GM18517 (cell line): ENCODE data around the gene ABCF3.

Experiments used
- ATAC-seq: cut with Tn5 transposase; IDR thresholded peaks from one replicate; pipeline ENCODE4 v1.9.1; 2021; ENCODE audit warnings: mild to moderate bottlenecking, moderate library complexity; ENCODE audit not compliant: unreplicated experiment

ABCF3 gene

DNA sequence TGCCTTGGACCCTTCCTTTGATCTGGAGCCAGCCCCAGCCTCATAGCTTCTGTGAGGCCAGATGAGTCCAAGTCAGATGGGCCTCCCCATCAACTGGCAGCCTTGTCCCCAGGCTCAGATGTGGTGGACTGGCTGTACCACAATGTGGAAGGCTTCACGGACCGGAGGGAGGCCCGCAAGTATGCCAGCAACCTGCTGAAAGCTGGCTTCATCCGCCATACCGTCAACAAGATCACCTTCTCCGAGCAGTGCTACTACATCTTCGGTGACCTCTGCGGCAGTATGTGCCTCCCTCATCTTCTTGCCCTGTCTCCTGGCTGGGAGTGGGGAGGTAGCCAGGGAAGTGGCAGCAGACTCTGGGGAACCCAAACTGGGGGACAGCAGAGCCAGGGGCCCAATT is 18.2 kb upstream of the ABCF3 start:
- no peak for ATAC-seq

- no peak for ATAC-seq
These were observed 17.5 kb upstream of the ABCF3 start for GRCh38 chr3:184168363-184169120.

DNA sequence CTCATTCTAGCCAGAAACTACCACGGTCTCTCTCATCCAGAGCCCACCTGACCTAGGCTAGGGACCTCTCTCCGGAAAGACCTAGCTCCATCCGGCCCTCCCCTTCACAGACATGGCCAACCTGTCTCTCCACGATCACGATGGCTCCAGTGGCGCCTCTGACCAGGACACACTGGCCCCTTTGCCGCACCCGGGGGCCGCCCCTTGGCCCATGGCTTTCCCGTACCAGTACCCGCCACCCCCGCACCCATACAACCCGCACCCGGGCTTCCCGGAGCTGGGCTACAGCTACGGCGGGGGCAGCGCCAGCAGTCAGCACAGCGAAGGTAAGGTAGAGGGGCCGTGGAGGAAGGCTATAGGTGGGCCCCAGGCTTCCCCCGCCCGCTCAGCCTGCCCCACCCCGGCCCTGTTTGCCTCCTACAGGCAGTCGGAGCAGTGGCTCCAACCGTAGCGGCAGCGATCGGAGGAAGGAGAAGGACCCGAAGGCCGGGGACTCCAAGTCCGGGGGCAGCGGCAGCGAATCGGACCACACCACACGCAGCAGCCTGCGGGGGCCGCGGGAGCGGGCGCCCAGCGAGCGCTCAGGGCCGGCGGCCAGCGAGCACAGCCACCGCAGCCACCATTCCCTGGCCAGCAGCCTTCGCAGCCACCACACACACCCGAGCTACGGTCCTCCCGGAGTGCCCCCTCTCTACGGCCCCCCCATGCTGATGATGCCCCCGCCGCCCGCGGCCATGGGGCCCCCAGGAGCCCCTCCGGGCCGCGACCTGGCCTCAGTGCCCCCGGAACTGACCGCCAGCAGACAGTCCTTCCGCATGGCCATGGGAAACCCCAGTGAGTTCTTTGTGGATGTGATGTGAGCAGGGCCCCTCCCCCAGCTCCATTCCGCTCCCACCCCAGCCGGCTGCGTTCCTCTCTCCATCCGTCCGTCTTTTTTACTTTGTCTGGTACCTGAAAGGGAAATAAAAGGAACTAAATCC is 15.8 kb upstream of the ABCF3 start:
- ATAC-seq: no peak

GRCh38 chr3:184171562-184171961 is 14.4 kb upstream of the ABCF3 start:
- ATAC-seq: no peak

- ATAC-seq: no peak
These were observed 13.2 kb upstream of the ABCF3 start for GRCh38 chr3:184172681-184173373.

DNA sequence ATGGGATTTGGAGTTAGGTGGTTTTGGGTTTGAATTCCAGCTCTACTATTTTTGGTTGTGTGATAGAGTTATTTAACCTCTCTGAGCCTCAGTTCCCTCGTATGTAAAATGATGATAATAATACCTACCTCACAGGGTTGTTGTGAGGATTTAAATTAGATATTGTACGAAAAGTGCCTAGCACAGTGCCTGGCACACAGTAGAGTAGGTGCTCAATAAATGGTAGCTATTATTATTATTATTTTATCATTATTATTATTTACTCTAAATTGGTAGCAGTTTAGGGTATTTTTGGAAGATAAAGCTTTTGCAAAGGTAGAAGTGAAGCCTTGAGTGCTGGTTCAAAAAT is 12.7 kb upstream of the ABCF3 start:
- ATAC-seq: no peak

DNA sequence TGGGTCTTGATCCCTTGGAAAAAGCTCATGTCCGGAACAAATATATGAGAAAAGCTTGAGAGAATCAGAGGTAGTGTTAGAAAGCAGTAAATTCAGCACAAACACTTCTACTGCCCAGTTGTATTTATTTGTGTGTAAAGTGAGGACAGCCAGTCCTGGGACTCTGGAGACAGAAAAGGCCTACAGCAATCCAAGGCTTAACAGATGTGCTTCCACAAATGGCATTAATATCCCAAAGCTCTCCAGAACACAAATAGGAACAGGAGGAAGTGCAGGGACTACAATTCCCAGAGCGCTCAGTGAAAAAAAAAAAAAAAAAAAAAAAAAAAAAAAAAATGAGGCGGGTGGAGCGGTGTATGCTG is 11.7 kb upstream of the ABCF3 start:
- ATAC-seq: no peak

DNA sequence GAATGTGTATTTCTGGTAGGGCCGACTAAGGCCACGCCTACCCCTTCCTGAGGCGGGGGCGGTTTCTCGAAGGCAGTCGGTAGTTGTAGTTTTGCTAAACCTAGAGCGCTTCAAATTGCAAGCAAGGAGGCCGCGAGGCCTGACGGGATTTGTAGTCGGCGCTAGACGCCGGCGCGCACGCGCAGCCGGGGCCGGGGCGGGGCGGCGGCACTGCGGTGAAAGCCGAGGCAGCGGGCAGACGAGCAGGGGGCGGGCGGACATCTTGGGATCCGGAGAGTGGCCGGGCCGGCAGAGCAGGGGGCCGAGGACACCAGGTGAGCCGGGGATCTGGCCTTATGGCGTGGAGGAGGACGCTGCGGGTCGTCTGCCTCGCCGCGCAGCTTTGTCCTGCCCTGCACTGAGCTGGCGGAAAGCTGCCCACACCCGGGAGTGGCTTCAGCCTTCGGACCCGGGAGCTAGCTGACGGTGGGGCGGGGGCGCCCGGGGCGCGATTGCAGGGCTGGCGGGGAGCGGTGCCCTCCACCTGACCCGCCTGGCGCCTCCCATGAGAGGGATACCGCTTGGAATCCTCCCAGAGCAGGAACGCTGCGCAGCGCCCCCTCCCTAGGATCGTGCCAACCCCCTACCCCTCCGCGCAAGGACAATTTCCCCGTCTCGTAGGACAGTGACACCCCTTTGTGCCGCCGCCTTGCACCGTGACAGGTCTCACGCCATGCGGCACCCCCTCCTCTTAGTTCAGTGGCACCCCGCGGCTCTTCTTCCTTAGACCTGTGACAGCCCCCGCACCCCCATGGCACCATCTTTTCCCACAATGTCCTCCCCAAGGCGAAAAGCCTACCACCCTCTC is 11.1 kb upstream of the ABCF3 start, which contains the start of gene AP2M1:
Gene AP2M1 (plus strand): TSS at position 210 of the 847 bp plus-strand sequence. CDS start 2,139 bp downstream, outside the sequence.
- ATAC-seq: peak; percentile 94

DNA sequence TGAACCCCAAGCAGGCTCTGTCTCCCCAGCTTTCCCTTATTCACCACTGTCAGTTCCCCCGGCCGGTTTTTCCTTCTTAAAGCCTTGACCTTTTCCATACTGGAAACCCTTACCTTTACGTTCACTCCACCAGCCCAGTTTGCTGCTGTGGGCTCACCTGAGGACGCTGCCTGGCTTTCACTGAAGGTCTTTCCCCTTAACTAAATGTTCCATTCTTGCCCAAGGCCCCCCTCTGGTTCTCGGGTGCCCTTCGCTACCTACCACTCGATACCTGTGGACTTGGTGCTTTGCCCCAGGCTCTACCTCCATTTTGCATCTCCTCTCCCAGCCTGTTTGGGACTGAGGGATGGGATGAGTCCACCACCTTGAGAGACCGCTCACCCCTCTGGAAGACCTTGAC is 10.5 kb upstream of the ABCF3 start:
- ATAC-seq: no peak

- no peak for ATAC-seq
These were observed 10.0 kb upstream of the ABCF3 start for GRCh38 chr3:184175981-184176376.

- no peak for ATAC-seq
These were observed 9.3 kb upstream of the ABCF3 start for GRCh38 chr3:184176377-184177330.

DNA sequence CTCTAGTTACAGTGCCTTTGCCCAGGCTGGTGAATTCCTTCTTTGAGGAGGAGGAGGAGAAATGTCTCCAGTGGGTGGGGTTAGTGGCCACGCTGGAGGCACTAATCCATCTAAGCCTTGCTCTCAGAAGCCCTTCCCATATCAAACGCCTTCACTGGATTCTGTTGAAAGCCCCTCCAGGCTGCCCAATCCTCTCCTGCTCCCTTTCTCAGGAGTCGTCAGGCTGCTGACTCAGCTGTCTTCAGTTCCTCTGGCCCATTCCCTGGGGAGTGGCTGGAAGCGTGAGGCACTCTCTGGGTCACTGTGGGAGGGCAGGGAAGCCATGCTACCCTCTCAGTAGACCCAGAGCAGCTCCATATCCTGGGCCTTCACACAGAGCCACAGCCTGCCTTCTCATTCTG is 8.7 kb upstream of the ABCF3 start:
- no peak for ATAC-seq

GRCh38 chr3:184177767-184178306 is 8.2 kb upstream of the ABCF3 start:
- ATAC-seq: no peak

DNA sequence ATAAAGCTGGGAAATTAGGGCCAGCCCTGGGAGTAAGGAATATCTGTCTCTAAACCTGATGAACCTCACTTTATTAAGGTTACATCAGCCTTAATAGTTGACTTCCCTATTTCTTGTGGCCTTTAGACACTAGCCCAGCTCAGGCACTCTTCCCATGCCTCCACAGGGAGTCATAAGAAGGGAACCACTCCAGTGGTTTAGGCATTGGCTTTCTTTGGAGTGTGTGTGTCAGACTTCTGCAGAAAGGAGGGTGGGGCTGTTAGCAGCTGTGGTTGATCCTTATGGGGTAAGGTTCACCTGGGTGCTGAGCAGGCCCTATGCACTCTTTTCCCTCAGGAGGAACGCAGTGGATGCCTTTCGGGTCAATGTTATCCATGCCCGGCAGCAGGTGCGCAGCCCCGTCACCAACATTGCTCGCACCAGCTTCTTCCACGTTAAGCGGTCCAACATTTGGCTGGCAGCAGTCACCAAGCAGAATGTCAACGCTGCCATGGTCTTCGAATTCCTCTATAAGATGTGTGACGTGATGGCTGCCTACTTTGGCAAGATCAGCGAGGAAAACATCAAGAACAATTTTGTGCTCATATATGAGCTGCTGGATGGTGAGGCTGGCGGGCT is 7.4 kb upstream of the ABCF3 start:
- ATAC-seq: no peak

DNA sequence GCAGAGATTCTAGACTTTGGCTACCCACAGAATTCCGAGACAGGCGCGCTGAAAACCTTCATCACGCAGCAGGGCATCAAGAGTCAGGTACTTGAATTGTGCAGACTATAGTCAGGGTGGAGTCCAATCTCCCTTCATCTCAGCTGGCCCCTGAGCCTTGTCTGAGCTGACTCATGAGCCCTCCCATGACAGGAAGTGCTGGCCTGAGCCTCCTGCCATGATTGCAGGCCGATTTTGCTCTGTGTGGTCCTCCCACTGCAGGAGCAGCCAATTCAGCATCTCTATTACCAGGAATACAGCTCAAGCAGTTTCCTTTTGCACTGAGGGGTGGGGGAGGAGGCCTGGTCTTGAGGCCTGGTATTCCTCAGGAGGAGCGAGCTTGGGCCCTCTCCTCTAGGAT is 5.8 kb upstream of the ABCF3 start:
- ATAC-seq: no peak

DNA sequence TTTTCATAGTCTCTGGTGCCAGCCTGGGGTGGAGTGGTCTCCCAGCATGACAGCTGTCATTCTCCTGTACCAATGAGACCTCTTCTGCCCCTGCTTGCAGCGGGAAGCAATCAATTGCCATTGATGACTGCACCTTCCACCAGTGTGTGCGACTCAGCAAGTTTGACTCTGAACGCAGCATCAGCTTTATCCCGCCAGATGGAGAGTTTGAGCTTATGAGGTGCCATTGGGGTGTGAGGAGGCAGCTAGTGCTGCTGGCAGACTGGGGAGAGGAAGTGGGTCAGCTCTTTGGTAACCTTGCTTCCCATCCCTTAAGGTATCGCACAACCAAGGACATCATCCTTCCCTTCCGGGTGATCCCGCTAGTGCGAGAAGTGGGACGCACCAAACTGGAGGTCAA is 4.4 kb upstream of the ABCF3 start:
- ATAC-seq: no peak

DNA sequence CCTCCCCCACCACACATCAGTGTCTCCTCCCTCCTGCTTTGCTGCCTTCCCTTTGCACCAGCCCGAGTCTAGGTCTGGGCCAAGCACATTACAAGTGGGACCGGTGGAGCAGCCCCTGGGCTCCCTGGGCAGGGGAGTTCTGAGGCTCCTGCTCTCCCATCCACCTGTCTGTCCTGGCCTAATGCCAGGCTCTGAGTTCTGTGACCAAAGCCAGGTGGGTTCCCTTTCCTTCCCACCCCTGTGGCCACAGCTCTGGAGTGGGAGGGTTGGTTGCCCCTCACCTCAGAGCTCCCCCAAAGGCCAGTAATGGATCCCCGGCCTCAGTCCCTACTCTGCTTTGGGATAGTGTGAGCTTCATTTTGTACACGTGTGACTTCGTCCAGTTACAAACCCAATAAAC is 2.3 kb upstream of the ABCF3 start:
- ATAC-seq: no peak

DNA sequence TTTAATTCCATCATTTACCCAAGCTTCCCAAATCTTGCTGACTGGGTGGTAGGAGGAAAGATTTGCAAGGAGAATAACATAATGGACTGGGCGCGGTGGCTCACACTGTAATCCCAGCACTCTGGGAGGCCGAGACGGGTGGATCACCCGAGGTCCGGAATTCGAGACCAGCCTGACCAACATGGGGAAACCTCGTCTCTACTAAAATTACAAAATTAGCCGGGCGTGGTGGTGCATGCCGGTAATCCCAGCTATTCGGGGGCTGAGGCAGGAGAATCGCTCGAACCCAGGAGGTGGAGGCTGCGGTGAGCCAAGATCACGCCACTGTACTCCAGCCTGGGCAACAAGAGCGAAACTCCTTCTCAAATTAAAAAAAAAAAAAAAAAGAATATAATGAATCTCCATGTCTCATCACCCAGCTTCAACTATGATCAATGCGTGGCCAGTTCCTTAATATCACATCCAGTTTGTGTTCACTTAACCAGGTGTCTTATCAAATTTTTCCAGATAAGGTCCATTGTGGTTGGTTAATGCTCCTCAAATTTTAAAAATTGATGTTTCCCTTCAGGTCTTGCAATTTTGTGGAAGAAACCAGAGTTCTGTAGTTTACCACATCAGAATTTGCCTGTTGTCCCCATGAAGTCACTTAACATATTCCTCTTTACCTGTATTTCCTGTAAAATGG is 1.3 kb upstream of the ABCF3 start:
- ATAC-seq: no peak
